OCI-LY7 (cell line): ENCODE results near the gene CRTAP.

Source experiments
- EZH2phosphoT487 ChIP-seq: fragments of 200-600 bp; sonication (generic); IDR thresholded peaks from 2 replicates; pipeline ENCODE4 v1.6.1; 2018; ENCODE audit warnings: low read depth, borderline replicate concordance, mild to moderate bottlenecking, mixed run types, antibody characterized with exemption, low read length, moderate library complexity, mixed read lengths
- TF ChIP-seq, protein P1 (sequence below): fragments of 200-600 bp; sonication (generic); conservative IDR thresholded peaks from 2 replicates; pipeline ENCODE4 v1.5.1; 2014; ENCODE audit warnings: mild to moderate bottlenecking, antibody characterized with exemption, low read length, moderate library complexity, mixed read lengths

GRCh38 chr3:33152363-33153360, 38.8 kb downstream of the CRTAP start:
- TF ChIP-seq EZH2phosphoT487 = no peak
- TF ChIP-seq, protein P1, sequence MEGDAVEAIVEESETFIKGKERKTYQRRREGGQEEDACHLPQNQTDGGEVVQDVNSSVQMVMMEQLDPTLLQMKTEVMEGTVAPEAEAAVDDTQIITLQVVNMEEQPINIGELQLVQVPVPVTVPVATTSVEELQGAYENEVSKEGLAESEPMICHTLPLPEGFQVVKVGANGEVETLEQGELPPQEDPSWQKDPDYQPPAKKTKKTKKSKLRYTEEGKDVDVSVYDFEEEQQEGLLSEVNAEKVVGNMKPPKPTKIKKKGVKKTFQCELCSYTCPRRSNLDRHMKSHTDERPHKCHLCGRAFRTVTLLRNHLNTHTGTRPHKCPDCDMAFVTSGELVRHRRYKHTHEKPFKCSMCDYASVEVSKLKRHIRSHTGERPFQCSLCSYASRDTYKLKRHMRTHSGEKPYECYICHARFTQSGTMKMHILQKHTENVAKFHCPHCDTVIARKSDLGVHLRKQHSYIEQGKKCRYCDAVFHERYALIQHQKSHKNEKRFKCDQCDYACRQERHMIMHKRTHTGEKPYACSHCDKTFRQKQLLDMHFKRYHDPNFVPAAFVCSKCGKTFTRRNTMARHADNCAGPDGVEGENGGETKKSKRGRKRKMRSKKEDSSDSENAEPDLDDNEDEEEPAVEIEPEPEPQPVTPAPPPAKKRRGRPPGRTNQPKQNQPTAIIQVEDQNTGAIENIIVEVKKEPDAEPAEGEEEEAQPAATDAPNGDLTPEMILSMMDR = no peak
